GM19351 (cell line): Measurements from ENCODE around the gene ITGB3BP.
"Not testable (repeated sequence)": the region's sequence is repeated elsewhere in the genome, so short reads cannot be mapped to it uniquely, and the experiment has no call there.

Source experiments
- ATAC-seq: cut with Tn5 transposase; IDR thresholded peaks from one replicate; pipeline ENCODE4 v1.9.1; 2021; ENCODE audit warnings: mild to moderate bottlenecking, moderate library complexity; ENCODE audit not compliant: unreplicated experiment

The ITGB3BP gene

GRCh38 chr1:63509718-63510117 is 13.3 kb downstream of the ITGB3BP start:
- ATAC-seq, result no peak

GRCh38 chr1:63506782-63507181 is 16.2 kb downstream of the ITGB3BP start:
- no peak for ATAC-seq

- no peak for ATAC-seq
These were observed 21.8 kb downstream of the ITGB3BP start for GRCh38 chr1:63501256-63501655.

- ATAC-seq, result no peak
These were observed 24.9 kb downstream of the ITGB3BP start for GRCh38 chr1:63498106-63498505.

- no peak for ATAC-seq
These were observed 25.4 kb downstream of the ITGB3BP start for GRCh38 chr1:63497577-63497976.

- ATAC-seq, result no peak
These were observed 35.5 kb downstream of the ITGB3BP start for GRCh38 chr1:63487336-63488065.

- no peak for ATAC-seq
These were observed 36.4 kb downstream of the ITGB3BP start for GRCh38 chr1:63486629-63487028.

GRCh38 chr1:63480057-63480456 is 43.0 kb downstream of the ITGB3BP start:
- ATAC-seq, result no peak

- no peak for ATAC-seq
These were observed 47.3 kb downstream of the ITGB3BP start for GRCh38 chr1:63475761-63476160.

- ATAC-seq, result not testable (repeated sequence)
These were observed 54.3 kb downstream of the ITGB3BP start for GRCh38 chr1:63468683-63469082.

- ATAC-seq, result no peak
These were observed 56.3 kb downstream of the ITGB3BP start for GRCh38 chr1:63466759-63467158.

- ATAC-seq, result no peak
These were observed 56.8 kb downstream of the ITGB3BP start for GRCh38 chr1:63466181-63466580.

- ATAC-seq, result no peak
These were observed 59.8 kb downstream of the ITGB3BP start for GRCh38 chr1:63463248-63463647.

GRCh38 chr1:63461661-63462230 is 61.3 kb downstream of the ITGB3BP start:
- ATAC-seq, result no peak

GRCh38 chr1:63458750-63459149 is 64.3 kb downstream of the ITGB3BP start:
- ATAC-seq, result no peak

GRCh38 chr1:63454269-63454668 is 68.8 kb downstream of the ITGB3BP start:
- no peak for ATAC-seq

- ATAC-seq, result no peak
These were observed 69.8 kb downstream of the ITGB3BP start for GRCh38 chr1:63453232-63453631.

- ATAC-seq, result no peak
These were observed 72.6 kb downstream of the ITGB3BP start for GRCh38 chr1:63450416-63450815.

- ATAC-seq, result no peak
These were observed 74.2 kb downstream of the ITGB3BP start for GRCh38 chr1:63448731-63449246.

- ATAC-seq, result no peak
These were observed 80.9 kb downstream of the ITGB3BP start for GRCh38 chr1:63442141-63442475.

- ATAC-seq, result no peak
These were observed 87.9 kb downstream of the ITGB3BP start for GRCh38 chr1:63435161-63435560.

GRCh38 chr1:63429281-63429680 is 93.7 kb downstream of the ITGB3BP start:
- ATAC-seq, result no peak

GRCh38 chr1:63428815-63429214 is 94.2 kb downstream of the ITGB3BP start:
- no peak for ATAC-seq
